HepG2 (cell line): ENCODE results near the gene WDR31. TPM values are rescaled to one million over a fixed set of nuclear protein-coding genes. Genes with fewer than 3 reads are reported as not detected.

Experiments
- ADNP ChIP-seq: sonication (generic); formaldehyde crosslinking; IDR thresholded peaks from 2 replicates; pipeline ENCODE4 v1.4.0; 2020; ENCODE audit warnings: missing genetic modification reagents
- ARHGAP35 ChIP-seq: sonication (generic); formaldehyde crosslinking; IDR thresholded peaks from 2 replicates; pipeline ENCODE4 v1.9.0; 2022; ENCODE audit warnings: mild to moderate bottlenecking, inconsistent platforms, moderate library complexity, missing genetic modification reagents, borderline replicate concordance
- BRD4 ChIP-seq: sonication (generic); formaldehyde crosslinking; IDR thresholded peaks from 2 replicates; pipeline ENCODE4 v1.4.0; 2020; ENCODE audit warnings: missing genetic modification reagents
- CREB1 ChIP-seq, 2 experiments: fragments of 450-650 bp in 1 of 2; IDR thresholded peaks; 2 replicates each; pipeline ENCODE4 v1.6.1; 2016 to 2017; ENCODE audit warnings: control low read depth in 1 of 2, mild to moderate bottlenecking in 1 of 2, missing compliant biosample characterization in 1 of 2, missing genetic modification characterization in 1 of 2
- E2F2 ChIP-seq: sonication (generic); formaldehyde crosslinking; IDR thresholded peaks from 2 replicates; pipeline ENCODE4 v1.4.0; 2020; ENCODE audit warnings: missing genetic modification reagents, borderline replicate concordance
- EED ChIP-seq: sonication (generic); formaldehyde crosslinking; IDR thresholded peaks from 2 replicates; pipeline ENCODE4 v1.5.0; 2020; ENCODE audit warnings: mild to moderate bottlenecking, missing genetic modification reagents
- ESRRA ChIP-seq: sonication (generic); formaldehyde crosslinking; IDR thresholded peaks from 2 replicates; pipeline ENCODE4 v1.5.1; 2020; ENCODE audit warnings: mild to moderate bottlenecking, low read depth, missing genetic modification reagents
- FOSL1 ChIP-seq: sonication (generic); formaldehyde crosslinking; IDR thresholded peaks from 2 replicates; pipeline ENCODE4 v1.9.0; 2021; ENCODE audit warnings: missing genetic modification reagents, borderline replicate concordance
- FOXA3 ChIP-seq: IDR thresholded peaks from 2 replicates; pipeline ENCODE4 v1.6.1; 2016; ENCODE audit warnings: missing genetic modification reagents, missing compliant biosample characterization
- FOXP4 ChIP-seq: sonication (generic); formaldehyde crosslinking; IDR thresholded peaks from 2 replicates; pipeline ENCODE4 v1.4.0; 2020; ENCODE audit warnings: missing genetic modification reagents
- HNF4G ChIP-seq, 2 experiments: sonication (generic) in 1 of 2; formaldehyde crosslinking in 1 of 2; IDR thresholded peaks; 2 replicates each; pipeline versions ENCODE4 v1.4.0 to v1.6.1; 2011 to 2020; ENCODE audit warnings: borderline replicate concordance in 2 of 2, low read depth in 2 of 2, mild to moderate bottlenecking in 2 of 2, low read length in 1 of 2, missing genetic modification reagents in 1 of 2, moderate library complexity in 1 of 2
- MAX ChIP-seq: IDR thresholded peaks from 2 replicates; pipeline ENCODE4 v1.6.1; 2012; ENCODE audit warnings: inconsistent platforms
- MTA1 ChIP-seq: sonication (generic); formaldehyde crosslinking; IDR thresholded peaks from 2 replicates; pipeline ENCODE4 v1.4.0; 2020; ENCODE audit warnings: missing genetic modification reagents, mild to moderate bottlenecking, borderline replicate concordance
- MXD1 ChIP-seq: sonication (generic); formaldehyde crosslinking; IDR thresholded peaks from 2 replicates; pipeline ENCODE4 v1.4.0; 2020; ENCODE audit warnings: mild to moderate bottlenecking, missing genetic modification reagents
- MXI1 ChIP-seq: IDR thresholded peaks from 3 replicates; pipeline ENCODE4 v1.6.1; 2012; ENCODE audit warnings: low read depth, low read length, inconsistent platforms, borderline replicate concordance
- NONO ChIP-seq, 2 experiments: fragments of 450-650 bp in 1 of 2; sonication (generic) in 1 of 2; formaldehyde crosslinking in 1 of 2; IDR thresholded peaks in 1 of 2; conservative IDR thresholded peaks in 1 of 2; 2 replicates each; pipeline versions ENCODE4 v1.6.1 to v1.8.0; 2017 to 2022; ENCODE audit warnings: mild to moderate bottlenecking in 1 of 2, missing genetic modification reagents in 1 of 2, moderate library complexity in 1 of 2
- TERF1 ChIP-seq: sonication (generic); formaldehyde crosslinking; IDR thresholded peaks from 2 replicates; pipeline ENCODE4 v1.8.0; 2022; ENCODE audit warnings: mild to moderate bottlenecking, missing genetic modification reagents, moderate library complexity
- THAP11 ChIP-seq: IDR thresholded peaks from 2 replicates; pipeline ENCODE4 v1.6.1; 2016; ENCODE audit warnings: missing biosample characterization, missing genetic modification reagents
- ZNF549 ChIP-seq: sonication (generic); formaldehyde crosslinking; IDR thresholded peaks from 2 replicates; pipeline ENCODE4 v1.5.0; 2020; ENCODE audit warnings: missing genetic modification reagents
- ZNF615 ChIP-seq: sonication (generic); formaldehyde crosslinking; IDR thresholded peaks from 2 replicates; pipeline ENCODE4 v1.5.0; 2020; ENCODE audit warnings: mild to moderate bottlenecking, missing genetic modification reagents, borderline replicate concordance
- ZNF639 ChIP-seq: conservative IDR thresholded peaks from 2 replicates; pipeline ENCODE4 v1.6.1; 2018; ENCODE audit warnings: missing genetic modification reagents
- polyA plus RNA-seq, 8 experiments: library from polyadenylated mRNA; depleted of rRNA in 3 of 8; stranded (reverse) in 7 of 8; unstranded in 1 of 8; fragments of >200 nt; fragmentation: Illumina TruSeq in 4 of 8; extraction: Trizol in 4 of 8; gene quantifications; 2 replicates each; pipeline versions ENCODE4 v1.2.1 to v1.2.3, GENCODE V29; 2011 to 2016; ENCODE audit warnings: low read depth in 4 of 8, missing spikeins in 1 of 8, mixed read lengths in 1 of 8; ENCODE audit not compliant: insufficient read depth in 1 of 8
- total RNA-seq, 5 experiments: library from RNA; depleted of rRNA; stranded (reverse); fragments of >200 nt; fragmentation: Illumina TruSeq; extraction: Trizol; gene quantifications; 2 replicates each; pipeline ENCODE4 v1.2.3, GENCODE V29; 2016; ENCODE audit warnings: low read depth in 1 of 5

WDR31 gene
- total and polyA plus RNA-seq, 2 of the 13 experiments (the other 11 are each of a cell fraction or from before 2014, with no cell fraction given) = 0.33 to 1.7 TPM

GRCh38 chr9:113302792-113303418 is 37.2 kb downstream of the WDR31 start, which contains the start of gene RNF183 (continued):
- TF ChIP-seq EED (CRISPR knock-in tag) (no peak), ARHGAP35 (CRISPR knock-in tag) (no peak), CREB1 (IDR thresholded peaks at IDR 0.05) (no peak), CREB1 (CRISPR knock-in tag; IDR thresholded peaks at IDR 0.05) (0 out of 2 replicates have a peak, but pooled peaks have one; percentile 20), E2F2 (CRISPR knock-in tag) (0 out of 2 replicates have a peak, but pooled peaks have one; percentile 13), NONO (IDR thresholded peaks at IDR 0.05) (no peak), NONO (CRISPR knock-in tag; conservative IDR thresholded peaks at IDR 0.05) (no peak; the same call in 1 of the 2 replicates), ZNF615 (CRISPR knock-in tag) (no peak), ZNF549 (no peak), MXI1 (peak; percentile 53; the same call in 1 of the 3 replicates), MXD1 (CRISPR knock-in tag) (peak; percentile 33; the same call in 1 of the 2 replicates), BRD4 (CRISPR knock-in tag) (no peak), ZNF639 (CRISPR knock-in tag) (no peak), HNF4G (IDR thresholded peaks at IDR 0.05; ENCODE audit: borderline replicate concordance, low read depth, low read length) (no peak), HNF4G (CRISPR knock-in tag; IDR thresholded peaks at IDR 0.05; ENCODE audit: borderline replicate concordance, low read depth) (0 out of 2 replicates have a peak, but pooled peaks have one; percentile 14), FOXA3 (CRISPR knock-in tag) (peak; percentile 36), THAP11 (CRISPR knock-in tag) (peak; percentile 46; the same call in 1 of the 2 replicates), FOSL1 (CRISPR knock-in tag) (no peak), ESRRA (CRISPR knock-in tag) (no peak), MTA1 (CRISPR knock-in tag) (peak; percentile 80), FOXP4 (CRISPR knock-in tag) (0 out of 2 replicates have a peak, but pooled peaks have one; percentile 35), MAX (peak; percentile 76), ADNP (CRISPR knock-in tag) (peak; percentile 64; the same call in 1 of the 2 replicates), TERF1 (CRISPR knock-in tag) (no peak)
